GM18505 (cell line): ENCODE measurements around the gene CASQ1.

Experiments used
- ATAC-seq: cut with Tn5 transposase; IDR thresholded peaks from one replicate; pipeline ENCODE4 v1.9.1; 2021; ENCODE audit not compliant: unreplicated experiment
- POLR2A ChIP-seq: IDR thresholded peaks from 4 replicates; pipeline ENCODE4 v1.6.1; 2011; ENCODE audit warnings: borderline replicate concordance; ENCODE audit not compliant: insufficient read depth, insufficient read length; ENCODE audit errors: extremely low read depth

Gene CASQ1

DNA sequence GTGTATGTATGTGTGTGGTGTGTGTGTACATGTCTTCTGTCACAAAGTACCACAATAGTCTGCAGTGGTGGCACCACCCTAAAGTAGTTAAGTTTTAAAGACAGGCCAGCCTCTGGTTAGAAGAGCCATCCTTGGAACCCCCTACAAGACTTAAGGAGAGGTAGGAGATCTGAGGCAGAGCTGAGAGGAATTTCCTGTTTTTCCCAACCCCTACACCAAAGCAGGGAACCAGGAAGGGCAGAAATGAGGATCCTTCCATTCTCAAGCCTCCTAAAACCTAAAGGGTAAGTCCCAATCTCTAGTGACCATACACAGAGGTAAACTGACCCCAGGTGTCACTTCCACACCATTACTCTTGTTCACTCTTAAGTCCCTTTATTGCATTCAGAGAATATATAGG, 25.9 kb downstream of the CASQ1 start:
- TF ChIP-seq POLR2A: no peak
- no peak for ATAC-seq

DNA sequence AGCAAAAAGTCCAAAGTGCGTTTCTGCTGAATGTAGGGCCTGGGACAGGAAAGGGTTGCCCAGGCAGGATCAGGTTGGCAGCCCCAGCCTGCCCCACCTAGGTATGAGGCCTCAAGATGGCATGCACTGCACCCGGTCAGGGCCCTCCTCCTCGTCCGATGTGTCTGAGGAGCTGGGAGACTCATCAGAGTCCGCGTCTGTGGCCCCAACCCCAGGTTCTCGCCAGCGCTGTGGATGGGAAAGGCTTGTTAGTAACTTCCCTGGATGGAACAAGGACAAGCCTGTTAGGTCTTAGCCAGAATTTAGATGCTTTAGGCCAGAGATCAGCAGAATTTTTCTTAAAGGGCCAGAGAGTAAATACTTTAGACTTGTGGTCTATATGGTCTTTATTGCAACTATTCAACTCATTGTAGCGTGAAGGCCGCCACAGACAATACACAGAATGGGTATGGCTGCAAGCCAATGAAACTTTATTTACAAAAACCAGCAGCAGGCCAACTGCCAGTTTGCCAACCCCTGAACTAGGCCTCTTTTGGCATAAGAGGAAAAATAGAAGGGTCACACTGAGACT, 27.2 kb downstream of the CASQ1 start:
- ATAC-seq: no peak
- TF ChIP-seq POLR2A: no peak

DNA sequence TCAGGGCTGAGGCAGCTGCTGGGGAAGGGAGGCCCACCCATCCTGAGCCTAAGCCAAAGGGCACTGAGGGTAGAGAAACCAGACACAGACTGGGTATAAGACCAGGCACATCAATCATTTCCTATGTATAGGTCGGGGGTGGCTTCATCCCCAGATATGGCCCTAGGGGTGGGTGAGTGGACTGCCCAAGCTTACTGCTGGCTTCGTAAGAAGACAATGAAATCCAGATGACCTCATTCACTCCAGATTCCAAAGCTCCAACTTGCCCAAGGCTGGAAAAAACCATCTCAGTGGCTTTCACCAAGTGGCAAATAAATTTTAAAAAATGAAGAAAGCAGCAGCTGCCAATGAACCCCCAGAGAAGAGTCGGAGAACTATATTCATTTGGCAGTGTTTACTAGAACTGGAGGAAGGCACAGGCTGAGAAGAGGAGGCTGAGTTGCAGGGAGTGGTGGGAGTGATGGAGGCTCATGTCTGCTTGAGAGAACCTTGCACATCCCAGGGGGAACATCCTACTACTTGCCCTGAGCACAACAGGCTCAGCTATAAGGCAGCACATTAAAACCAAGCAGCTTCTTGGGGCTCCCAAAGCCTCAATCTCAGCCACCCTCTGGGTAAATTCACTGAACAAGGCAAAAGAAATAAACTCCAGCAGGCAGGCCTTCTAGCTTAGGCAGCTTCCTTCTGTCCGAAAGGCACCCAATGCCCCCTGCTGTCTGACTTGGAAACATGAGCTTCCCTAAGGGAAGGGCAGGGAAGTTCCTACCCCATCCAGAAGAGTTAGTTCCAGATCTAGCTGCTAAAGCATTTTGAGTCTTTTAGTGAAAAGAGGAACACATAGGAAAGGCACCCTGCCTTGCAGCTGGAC, 28.9 kb downstream of the CASQ1 start:
- no peak for ATAC-seq
- TF ChIP-seq POLR2A: no peak

- no peak for TF ChIP-seq POLR2A
- no peak for ATAC-seq
Measured at GRCh38 chr1:160220301-160220700, 29.9 kb downstream of the CASQ1 start.

DNA sequence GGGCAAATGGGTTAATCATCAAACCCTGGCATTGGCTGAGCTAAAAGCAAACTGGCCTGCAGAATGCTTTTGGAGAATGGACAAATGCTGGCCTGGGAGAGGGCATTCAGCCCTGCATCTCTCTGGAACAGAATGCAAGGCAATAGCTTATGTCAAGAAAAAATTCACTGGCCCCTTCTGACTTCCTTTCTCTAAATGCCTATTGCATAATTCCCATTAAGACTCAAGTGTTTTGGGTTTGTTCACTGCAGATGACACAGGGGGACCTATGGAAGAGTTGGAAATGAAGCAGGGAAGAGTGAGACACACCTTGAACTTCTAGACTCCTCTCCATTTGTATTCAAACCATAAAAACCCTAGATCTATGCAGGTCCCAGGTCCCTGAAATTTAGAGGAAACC, 30.7 kb downstream of the CASQ1 start:
- no peak for ATAC-seq
- TF ChIP-seq POLR2A: no peak

DNA sequence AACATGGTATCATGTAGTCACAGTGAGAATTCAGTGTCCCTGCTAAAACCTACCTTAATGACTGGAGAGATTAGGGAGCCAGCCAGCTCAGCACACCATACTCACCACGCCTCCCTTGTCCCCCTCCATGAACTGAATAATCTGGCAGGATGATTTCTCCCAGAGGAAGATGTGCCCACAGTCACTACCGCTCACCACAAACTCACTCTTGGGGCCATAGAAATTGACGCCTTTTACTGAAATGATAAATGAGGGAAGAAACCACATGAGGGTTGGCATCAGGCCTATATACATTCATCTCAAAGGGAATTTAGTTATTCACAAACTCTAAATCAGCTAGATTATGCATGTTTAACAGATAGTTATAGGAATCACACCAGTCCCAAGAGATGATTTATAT, 32.2 kb downstream of the CASQ1 start:
- no peak for TF ChIP-seq POLR2A
- ATAC-seq: no peak

- no peak for ATAC-seq
- TF ChIP-seq POLR2A: no peak
Measured at GRCh38 chr1:160224606-160225005, 34.2 kb downstream of the CASQ1 start.

- ATAC-seq: no peak
- no peak for TF ChIP-seq POLR2A
Measured at GRCh38 chr1:160225345-160225744, 35.0 kb downstream of the CASQ1 start.

- TF ChIP-seq POLR2A: no peak
- no peak for ATAC-seq
Measured at GRCh38 chr1:160226623-160227022, 36.2 kb downstream of the CASQ1 start.

- ATAC-seq: no peak
- TF ChIP-seq POLR2A: no peak
Measured at GRCh38 chr1:160227034-160227433, 36.7 kb downstream of the CASQ1 start.

DNA sequence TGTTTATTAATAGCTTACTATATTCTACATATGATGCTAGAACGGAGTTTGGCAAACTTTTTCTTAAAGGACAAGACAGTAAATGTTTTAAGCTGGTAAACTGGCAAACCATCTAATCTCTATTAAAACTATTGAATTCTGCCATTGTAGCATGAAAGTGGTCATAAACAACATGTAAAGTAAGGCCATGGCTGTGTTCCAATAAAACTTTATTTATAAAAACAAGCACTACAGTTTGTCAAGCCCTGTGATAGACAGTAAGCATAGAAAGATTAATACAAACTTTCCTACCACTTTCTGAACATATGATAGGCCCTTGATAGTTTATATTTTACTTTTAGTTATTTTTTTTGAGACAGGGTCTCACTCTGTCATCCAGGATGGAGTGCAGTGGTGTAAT, 37.2 kb downstream of the CASQ1 start:
- TF ChIP-seq POLR2A: no peak
- ATAC-seq: no peak

- TF ChIP-seq POLR2A: no peak
Measured at GRCh38 chr1:160228431-160228830, 38.1 kb downstream of the CASQ1 start.

DNA sequence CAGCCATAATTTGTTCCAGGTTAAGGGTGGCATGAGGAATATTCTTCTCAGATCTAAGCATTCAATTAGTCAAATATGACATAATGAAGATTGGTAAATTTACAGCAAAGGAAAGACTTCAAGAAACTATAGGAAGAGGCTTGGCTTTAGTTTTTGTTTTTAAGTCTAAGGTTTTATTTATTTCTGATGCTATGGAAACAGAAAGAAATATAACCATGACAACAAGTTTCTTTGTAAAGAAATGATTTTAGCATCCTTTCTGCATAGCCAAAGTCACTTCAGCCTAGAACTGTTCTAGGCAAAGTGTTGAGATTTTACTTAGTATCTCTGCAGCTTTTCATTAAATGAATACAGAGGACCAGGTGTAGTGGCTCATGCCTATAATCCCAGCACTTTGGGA, 42.5 kb downstream of the CASQ1 start:
- TF ChIP-seq POLR2A: no peak
- no peak for ATAC-seq

More at GRCh38 chr1:160228431-160228830, 38.1 kb downstream of the CASQ1 start:
- no peak for ATAC-seq

GRCh38 chr1:160236806-160237205, 46.4 kb downstream of the CASQ1 start:
- no peak for TF ChIP-seq POLR2A
- ATAC-seq: no peak
